HuH-7.5 (cell line): ENCODE measurements around the gene BRD3OS.
"Not testable (repeated sequence)": the region's sequence is repeated elsewhere in the genome, so short reads cannot be mapped to it uniquely, and the experiment has no call there.

Experiments
- DNase-seq: peaks from one replicate; pipeline ENCODE4 v3.0.0; 2011; ENCODE audit warnings: low spot score

BRD3OS gene

DNA sequence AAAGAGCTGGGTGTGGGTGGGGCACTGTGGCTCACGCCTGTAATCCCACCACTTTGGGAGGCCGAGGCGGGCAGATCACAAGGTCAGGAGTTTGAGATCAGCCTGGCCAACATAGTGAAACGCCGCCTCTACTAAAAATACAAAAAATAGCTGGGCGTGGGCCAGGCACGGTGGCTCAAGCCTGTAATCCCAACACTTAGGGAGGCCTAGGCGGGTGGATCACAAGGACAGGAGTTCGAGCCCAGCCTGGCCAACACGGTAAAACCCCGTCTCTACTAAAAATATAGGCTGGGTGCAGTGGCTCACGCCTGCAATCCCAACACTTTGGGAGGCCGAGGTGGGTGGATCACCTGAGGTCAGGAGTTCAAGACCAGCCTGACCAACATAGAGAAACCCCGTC is 36.5 kb upstream of the BRD3OS start:
- not testable (repeated sequence) for DNase-seq

DNA sequence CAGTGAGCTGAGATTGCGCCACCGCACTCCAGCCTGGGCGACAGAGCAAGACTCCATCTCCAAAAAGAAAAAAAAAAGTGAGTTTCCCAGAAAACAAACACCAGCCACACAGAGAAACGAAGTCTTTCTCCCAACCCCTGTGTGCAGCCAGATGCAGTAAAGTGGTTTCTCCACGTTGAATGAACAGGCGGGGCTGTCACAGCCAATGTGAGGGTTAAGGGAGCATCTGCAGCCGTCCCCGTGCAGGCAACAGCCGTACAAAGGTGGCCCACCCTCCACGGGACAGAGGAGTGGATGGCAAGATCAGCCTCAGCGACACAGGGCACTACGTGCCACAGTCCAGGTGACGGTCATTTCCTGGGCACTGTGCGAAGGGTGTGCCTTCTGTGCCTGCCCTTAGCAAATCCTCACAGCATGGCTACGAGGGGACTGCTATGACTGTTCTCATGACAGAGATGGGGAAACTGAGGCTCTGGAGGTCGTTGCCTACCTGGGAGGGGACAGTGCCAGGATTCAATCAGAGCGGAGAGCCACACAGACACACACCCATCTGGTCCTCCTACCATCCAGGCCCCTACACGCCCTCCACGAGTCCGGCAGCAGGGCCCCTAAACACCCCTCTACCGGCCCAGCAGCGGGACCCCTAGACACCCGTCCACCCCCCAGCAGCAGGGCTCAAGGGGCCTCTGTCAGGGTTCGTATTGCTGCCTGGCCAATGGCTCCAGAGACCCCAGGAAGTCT is 35.5 kb upstream of the BRD3OS start:
- no peak for DNase-seq

DNA sequence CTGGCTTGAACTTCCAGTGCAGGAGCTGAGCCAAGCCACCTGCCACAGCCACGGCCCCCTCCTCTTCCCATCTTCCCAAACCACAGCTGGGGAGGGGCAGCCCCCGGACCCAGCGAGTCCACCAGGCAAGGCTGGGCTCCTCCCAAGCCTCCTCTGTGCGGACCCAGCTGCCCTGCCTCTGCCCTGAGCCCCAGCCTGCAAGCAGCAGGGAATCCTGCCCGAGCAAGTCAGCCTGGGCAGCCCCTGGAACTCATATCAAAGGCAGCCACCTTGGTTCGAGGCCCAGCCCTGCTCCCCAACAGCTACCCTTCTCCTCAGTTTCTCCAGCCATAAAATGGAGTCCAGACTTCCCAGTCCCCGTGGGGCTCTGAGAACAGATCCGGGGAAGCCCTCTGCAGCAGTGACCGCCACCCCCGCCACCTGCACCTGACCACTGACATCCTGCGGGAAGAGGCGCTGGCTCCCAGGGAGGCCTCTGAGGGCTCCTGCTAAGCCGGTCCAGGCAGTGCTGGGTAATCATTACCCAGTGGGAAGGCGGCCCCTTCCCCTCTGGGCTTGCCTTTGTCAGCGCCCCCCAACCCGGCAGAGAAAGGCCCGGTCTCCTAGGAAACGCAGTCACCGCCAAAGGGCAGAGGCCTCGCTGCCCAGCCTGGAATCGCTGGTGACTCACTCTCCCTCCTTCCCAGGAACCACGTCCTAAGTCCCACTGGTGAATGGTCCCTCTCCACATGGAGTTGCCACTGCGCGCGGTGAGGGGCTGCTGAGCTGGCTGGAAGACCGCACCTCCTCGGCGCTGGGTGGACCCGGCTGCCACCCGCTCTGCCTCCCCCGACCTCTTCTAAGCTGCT is 34.7 kb upstream of the BRD3OS start:
- peak; percentile 61 for DNase-seq

DNA sequence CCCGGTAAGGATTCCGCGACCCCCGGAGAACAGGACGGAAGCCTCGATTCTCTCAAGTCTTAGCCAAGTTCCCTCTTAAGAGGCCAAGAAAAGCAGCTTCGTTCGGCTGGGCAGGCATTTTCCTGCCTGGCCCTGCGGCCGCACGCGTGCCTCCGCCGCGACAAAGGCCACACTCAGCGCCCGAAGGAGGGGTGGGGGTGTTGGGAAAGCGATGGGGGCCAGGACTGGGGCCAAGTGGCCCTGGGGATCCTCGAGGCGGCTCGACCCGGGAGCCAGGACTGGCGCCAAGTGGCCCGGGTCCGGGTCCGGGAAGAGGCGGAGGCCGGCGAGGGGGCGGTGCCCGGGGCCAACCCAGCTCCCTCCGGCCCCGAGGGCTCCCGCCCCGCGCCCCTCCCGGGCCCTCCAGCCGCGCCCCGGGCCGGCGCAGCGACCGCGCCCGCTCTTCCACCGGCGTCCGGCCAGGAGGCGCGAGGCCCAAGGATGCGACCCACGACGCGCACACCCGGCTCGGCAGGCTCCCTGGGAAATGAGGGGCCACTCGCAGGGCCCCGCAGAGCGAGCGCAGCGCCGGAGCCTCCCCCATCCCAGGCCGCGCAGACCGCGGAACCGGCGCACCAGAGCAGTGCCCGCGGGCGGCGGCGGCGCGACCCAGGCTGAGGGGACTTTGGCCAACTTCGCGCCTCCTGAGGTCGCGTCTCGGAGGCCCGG is 33.9 kb upstream of the BRD3OS start:
- no peak for DNase-seq

DNA sequence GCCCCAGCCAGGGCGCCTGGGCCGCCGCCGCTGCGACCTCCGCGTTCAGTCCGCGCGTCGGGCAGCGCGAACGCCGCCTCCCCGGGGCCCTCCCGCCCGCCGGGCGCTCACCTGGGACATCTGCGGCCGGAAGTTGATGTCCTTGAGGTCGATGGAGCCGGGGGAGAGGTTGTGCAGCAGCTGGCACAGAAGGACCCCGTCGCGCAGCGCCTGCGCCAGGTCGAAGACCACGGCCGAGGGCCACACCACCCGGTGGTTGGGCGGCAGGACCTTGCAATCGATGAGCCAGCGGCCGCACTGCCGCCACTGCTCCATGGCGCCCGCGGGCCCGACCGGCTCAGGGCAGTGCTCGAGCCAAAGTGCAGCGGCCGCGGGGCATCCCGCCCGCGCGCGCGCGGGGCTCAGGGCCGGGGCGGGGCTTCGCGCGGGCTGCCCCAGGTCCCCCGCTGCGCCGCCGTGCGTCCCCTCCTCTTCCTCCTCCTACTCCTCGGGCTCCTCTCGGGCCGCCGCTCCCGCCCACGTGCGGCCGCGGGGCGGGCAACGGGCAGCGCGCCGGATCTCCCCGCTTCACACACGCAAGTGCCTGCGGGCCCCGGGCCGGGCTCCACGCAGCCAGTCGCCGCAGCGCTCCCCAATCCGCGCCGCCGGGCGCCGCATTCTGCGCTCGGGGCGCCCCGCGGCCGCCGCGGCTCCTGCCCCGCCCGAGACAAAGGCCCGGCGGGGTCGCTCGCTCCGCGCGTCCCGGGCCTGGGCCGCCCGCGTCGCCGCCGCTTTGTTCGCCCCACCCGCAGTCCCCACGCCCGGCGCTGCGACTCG is 33.1 kb upstream of the BRD3OS start, which contains the start of gene VAV2:
VAV2 (minus strand) TSS at position 361 of the 816 bp plus-strand sequence; CDS start at position 315, 46 bp downstream.
- peak; percentile 70 for DNase-seq

DNA sequence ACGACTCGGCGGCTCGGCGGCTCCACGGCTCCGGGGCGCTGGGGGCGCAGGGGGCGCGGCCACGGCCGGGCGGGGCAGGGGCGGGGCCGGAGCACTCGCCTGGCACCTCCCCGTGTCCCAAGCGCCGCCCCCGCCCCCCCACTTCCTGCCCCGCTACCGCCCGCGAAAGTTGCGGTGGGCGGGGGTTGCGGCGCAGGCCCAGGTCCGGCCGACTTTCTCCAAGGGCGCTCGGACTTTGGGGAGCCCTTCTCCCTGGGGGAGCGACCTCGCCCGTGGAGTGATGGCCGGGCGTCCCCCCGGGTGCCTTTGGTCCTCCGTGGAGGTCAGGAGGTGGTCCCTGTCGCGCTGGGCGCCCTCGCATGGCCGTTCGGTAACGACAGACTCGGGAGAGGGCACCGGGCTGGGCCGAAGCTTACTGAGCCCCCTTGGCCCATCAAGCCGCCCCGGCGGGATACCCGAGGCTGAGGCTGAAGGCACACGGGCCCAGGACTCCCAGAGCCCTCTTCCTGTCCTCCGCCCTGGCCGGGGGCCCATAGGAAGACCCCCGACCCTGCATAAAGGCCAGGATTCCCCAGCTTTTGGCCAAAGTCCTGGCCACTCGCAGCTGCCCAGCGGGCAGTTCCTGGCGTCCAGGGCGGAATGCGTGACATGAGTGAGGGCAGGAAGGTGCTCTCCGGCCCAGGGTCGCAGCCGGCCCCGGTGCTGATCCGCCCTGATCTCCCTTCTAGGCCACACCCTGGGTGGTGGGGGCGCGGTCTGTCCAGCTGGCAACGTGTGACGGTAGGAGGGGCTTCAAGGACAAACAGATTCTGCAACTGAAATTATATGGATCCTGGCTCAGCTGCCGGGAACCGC is 32.3 kb upstream of the BRD3OS start:
- peak; percentile 77 for DNase-seq

DNA sequence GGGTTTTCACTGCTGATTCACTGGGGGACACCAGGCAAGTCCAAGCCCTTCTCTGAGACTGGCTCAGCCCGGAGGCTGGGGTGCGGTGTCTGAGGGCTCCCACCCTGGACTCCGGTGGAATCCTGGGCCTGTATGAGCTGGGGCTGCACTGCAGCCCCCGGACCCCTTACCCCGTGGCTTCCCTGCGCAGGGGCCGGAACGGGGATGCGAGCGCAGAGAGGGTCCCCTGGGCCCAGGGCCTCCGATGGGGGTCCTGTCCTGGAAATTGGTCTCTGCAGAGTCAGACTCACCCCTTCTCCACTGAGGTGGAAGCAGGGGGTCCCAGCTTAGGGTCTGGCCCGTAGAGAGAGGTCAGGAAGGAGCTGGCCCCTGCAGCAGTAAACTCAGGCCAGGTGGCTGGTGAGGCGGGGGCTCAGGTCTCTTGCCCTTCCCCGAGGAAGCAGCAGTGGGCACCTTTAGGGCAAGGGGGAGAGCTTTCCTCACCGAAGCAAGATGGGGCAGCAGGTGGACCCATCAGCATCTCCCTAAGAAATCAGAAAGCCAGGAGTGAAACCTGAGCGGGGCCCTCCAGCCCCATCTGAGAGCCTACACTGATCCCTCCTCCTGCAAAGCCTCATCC is 31.5 kb upstream of the BRD3OS start:
- no peak for DNase-seq

DNA sequence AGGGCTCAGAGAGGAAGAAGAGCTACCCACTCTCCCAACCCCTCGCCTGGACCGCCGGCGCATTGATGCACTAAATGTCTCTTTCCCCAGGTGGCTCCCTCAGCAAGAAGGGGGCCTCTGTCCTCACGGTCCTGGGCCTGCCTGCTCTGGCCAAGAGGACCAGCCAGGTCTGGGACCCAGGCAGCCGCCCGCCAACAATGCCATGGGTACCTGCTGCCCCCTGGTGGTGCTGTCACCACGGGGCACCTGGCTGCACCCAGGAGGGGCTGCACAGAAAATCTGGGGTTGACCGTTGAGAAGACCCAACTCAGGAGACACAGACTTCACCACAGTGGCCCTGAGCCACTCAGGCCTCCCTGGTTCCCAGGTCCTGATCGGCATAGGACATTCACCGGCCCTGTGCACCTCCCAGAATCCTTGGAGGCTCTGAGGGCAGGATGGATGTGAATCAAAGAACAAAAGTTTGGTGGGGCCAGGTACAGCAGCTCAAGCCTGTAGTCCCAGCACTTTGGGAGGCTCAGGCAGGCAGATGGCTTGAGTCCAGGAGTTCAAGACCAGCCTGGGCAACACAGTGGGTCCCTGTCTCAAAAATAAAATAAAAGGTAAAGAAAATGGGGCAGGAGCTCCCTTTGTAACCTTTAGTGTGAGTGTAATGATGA is 30.8 kb upstream of the BRD3OS start:
- DNase-seq, result peak; percentile 91

DNA sequence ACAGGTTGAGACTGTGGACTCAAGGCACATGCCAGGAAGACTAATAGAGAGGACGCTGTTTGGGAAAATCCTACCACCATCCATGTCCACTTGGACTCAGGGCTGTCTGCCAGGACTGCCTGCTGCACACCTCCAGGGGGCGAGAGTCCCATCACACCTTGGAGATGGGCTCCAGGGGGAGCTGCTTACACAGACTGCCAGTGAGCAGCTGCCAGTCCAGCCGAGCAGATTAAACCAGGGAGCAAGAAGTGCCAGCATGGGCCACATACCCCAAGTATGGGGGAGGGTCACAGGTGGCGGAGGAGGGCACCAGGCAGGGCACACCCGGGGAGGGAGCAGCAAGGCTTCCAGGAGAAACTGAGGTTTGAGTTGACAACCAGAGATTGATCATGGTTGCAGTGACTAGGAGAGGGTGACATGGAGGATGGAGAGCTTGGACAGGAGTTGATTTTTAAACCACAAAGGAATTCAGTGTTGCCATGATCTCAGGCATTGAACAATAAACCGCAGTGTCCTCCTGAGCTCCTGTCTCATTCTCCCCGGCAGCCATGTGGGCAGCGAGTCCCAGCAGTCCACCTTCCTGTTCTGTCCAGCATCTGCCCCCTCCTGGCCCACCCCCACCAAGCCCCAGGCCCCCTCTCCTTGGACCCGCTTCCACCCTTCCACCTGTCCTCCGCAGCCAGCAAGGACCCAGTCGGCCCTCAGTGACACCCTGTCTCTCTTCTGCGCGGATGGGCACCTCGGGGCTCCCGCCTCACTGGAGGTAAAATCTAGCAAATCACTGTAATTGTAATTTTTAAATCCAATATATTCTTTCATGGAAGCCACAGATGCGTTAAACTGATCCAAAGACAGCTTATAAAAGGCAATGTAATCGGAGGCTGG is 30.0 kb upstream of the BRD3OS start:
- DNase-seq, result peak; percentile 57

DNA sequence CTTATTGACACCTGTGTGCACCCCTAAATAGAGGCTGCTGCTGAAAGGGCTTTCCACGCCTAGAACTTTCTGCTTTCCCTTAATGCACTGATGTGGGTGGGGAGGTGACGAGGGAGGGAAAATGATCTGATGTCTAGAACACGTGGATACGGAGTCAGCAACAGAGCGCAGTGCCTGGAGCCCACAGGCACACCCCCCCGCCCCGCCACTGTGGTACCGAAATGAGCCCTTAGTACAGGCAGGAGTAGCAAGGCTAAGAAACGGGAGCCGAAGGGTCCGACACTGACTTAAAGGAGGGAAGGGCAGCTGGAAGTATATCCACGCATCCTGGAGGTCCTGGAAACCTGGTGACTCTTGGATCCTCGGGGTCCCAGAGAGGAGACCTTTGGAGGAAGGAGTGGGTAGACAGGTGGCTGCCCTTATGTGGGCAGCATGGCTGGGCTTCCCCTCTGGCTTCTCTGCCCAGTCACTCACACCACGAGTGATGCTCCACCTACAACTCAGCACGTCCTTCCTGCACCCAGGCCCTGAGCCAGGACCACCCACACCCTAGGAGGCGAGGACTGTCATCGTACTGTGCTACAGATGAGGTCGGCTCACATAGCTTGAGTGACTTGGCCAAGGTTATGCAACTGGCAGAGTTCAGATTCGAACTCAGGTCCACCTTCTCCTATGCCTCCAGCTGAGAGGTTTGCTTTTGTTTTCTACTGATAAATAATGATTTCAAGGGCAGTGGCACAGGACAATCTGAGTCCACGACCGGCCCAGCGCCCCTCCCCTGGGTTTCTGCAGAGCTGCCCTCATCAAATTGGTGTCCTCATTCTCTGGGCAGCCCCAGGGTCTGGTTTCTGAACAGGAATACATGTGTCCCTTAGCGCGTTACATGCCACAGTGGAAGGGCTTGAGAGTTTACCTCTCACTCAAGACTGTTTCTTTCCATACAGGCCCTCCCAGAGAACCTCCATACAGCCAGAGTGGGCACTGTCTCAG is 28.5 kb upstream of the BRD3OS start:
- no peak for DNase-seq

DNA sequence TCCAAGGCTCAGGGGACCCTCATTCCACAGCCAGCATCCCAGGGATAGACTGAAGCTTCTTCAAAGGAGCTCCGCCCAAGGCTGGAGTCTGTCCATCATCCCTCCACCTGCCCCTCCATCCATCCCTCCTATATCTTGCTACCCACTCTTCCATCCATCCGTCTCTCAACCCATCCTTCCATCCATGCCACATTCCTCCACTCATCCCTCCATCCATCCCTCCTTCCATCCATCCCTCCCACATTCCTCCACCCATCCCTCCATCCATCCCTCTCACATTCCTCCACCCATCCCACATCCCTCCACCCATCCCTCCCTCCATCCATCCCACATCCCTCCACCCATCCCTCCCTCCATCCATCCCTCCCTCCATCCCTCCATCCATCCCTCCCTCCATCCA is 27.7 kb upstream of the BRD3OS start:
- DNase-seq, result no peak

DNA sequence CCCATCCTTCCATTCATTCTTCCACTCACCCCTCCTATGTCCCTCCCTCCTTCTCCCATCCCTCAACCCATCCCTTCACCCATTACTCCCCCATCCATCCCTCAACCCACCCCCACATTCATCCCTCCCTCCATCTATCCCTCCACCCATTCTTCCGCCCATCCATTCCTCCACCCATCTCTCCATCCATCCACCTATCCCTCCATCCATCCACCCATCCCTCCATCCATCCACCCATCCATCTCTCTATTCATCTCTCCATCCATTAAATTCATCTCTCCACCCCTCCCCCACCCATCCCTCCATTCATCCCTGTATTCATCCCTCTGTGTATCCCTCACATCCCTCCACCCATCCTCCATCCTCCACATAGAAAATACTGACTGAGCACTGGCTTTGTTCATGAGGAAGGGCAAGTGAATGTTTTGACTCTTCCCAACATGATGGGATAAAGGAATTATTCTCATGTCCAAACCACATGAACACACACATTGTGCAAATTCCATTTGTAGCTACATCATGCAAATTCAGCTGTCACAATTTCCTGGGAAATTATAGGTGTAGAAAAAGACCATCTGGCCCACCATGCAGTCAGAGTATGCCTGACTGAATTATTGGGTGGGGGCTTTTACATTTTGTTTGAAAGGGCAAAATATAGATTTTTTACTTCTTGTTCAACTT is 26.2 kb upstream of the BRD3OS start:
- no peak for DNase-seq

DNA sequence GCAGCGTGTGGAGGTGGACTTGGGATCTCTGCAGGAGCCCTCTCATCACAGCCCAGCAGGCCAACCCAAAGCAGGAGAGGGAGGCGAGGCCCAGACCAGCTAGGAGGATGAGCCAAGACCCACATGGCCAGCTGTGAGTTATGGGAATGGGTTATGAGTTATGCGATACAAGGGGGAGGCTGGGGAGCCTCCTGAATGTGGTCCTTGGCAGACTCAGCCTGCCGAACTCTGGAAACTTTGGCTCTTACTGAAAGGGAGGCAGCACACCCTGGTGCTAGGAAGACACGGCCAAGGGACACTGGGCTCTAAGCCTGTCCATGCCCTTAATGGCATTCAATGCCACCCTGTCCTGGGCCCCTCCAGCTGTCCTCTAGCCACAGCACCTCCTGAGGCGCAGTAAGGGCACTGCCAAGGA is 25.4 kb upstream of the BRD3OS start:
- DNase-seq, result no peak

DNA sequence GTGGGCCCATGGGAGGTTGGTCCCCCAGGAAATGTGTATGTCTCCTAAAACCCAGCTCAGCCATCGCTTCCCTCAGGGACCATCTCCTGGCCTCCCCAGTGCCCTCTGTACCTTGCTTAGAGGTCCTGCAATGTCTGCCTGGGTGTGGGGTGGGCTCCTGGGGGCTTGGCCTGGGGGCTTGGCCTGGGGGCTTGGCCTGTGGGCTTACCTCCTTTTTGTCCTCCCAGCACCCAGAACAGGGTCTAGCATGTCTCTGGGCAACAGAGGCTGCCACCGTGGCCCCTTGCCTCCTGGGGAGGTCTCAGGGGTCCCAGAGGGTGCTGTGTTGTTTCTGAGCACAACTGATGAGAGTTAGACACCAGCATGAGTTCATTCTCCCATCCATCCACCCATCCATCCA is 22.5 kb upstream of the BRD3OS start:
- DNase-seq, result no peak

DNA sequence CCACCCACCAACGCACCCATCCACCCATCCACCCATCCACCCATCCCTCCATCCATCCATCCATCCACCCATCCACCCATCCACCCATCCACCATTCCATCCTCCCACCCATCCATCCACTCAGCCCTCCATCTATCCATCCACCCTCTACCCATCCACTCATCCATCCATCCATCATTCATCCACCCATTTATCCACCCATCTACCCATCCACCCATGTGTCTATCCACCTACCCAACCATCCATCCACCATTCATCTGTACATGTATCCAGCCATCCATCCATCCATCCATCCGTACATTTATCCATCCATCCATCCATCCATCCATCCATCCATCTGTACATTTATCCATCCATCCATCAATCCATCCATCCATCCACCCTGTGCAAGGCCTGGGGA is 22.0 kb upstream of the BRD3OS start:
- DNase-seq, result no peak

DNA sequence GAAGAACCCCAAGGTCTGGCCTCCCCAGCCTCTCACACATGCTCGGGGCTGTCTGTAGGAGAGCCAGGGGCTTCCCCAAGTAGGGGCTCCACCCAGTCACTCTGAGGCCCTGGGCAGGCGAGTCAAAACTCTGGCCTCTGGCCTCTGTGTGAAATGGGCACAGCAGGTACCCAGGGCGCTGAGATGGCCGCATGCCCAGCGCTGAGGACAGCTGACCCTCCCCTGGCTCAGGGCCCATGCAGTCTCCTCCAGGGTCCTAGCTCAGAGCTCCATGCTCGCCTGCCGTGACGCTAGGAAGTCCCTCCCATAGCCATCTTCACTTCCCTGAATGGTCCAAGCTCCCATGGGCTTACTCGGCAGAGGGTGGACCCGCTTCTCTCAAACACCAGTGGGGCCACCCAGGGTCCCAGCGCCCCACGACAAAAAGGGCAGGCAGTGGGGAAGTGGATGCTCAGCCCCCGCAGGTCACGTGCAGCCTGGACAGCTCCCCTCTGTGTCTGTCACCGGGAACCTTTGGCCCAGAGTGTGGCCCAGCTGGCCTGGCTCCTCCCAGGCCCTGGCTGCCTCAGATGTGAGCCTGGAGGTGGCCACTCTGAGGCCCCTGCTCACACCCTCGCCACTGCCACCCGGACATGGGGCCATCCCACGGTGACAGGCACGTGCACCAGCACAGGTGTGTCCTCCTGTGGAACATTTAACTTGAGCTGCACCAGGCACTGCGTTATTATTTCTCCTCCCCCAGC is 21.0 kb upstream of the BRD3OS start:
- no peak for DNase-seq
